ENCODE data around the gene CREB5.

DNA sequence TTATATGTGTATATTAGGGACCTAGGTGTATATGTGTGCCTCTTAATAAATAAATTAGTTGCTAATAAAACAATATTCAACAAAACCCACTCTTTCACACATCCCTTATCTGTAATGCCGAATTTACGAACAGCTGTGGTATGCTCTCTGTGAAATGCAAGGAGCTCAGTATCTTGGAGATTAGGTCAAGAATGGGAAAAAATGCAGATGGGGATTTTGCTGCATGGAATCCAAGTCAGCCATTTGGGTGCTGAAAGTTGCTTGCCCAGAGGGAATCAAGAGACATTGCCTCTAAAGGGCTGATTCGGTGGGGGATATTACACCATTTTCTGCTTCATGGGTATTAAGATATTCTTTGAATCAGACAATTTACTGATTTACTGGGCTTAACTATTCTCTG, 93.5 kb downstream of the CREB5 start:
- TF ChIP-seq CTCF (IDR thresholded peaks at IDR 0.05 in 8 of 11, conservative IDR thresholded peaks at IDR 0.05 in 3 of 11) (no peak), POLR2AphosphoS5 (IDR thresholded peaks at IDR 0.05) (no peak)

Data from spleen (tissue), 7 donors.